HepG2 (cell line): Measurements from ENCODE around the gene SVOP. TPM values are rescaled to one million over a fixed set of nuclear protein-coding genes. Genes with fewer than 3 reads are reported as not detected.
A peak's percentile ranks its signal among the peaks of the same experiment; 100 is the strongest.

ENCODE experiments used
- BCL6 ChIP-seq: IDR thresholded peaks from 2 replicates; pipeline ENCODE4 v1.6.1; 2016; ENCODE audit warnings: missing genetic modification reagents, missing compliant biosample characterization
- DNMT3B ChIP-seq: conservative IDR thresholded peaks from 2 replicates; pipeline ENCODE4 v1.6.1; 2016; ENCODE audit warnings: missing biosample characterization, control low read depth
- E2F2 ChIP-seq: sonication (generic); formaldehyde crosslinking; IDR thresholded peaks from 2 replicates; pipeline ENCODE4 v1.4.0; 2020; ENCODE audit warnings: missing genetic modification reagents, borderline replicate concordance
- FOXK1 ChIP-seq: sonication (generic); formaldehyde crosslinking; IDR thresholded peaks from 2 replicates; pipeline ENCODE4 v1.4.0; 2020; ENCODE audit warnings: low read depth, missing genetic modification reagents, borderline replicate concordance
- ISL2 ChIP-seq: sonication (generic); formaldehyde crosslinking; IDR thresholded peaks from 2 replicates; pipeline ENCODE4 v1.5.0; 2020; ENCODE audit warnings: missing genetic modification reagents
- MLLT10 ChIP-seq: sonication (generic); formaldehyde crosslinking; IDR thresholded peaks from 2 replicates; pipeline ENCODE4 v1.4.0; 2020; ENCODE audit warnings: missing genetic modification reagents
- RCOR2 ChIP-seq: IDR thresholded peaks from 2 replicates; pipeline ENCODE4 v1.6.1; 2016; ENCODE audit warnings: missing biosample characterization, missing genetic modification reagents
- REXO4 ChIP-seq: sonication (generic); formaldehyde crosslinking; IDR thresholded peaks from 2 replicates; pipeline ENCODE4 v1.8.0; 2022; ENCODE audit warnings: missing genetic modification reagents, mild to moderate bottlenecking, borderline replicate concordance
- RFX3 ChIP-seq: IDR thresholded peaks from 2 replicates; pipeline ENCODE4 v1.6.1; 2016; ENCODE audit warnings: missing biosample characterization, missing genetic modification reagents
- SKI ChIP-seq: fragments of 450-650 bp; IDR thresholded peaks from one replicate; pipeline ENCODE4 v1.6.1; 2018; ENCODE audit warnings: mild to moderate bottlenecking; ENCODE audit not compliant: partially characterized antibody
- YEATS2 ChIP-seq: sonication (generic); formaldehyde crosslinking; IDR thresholded peaks from 2 replicates; pipeline ENCODE4 v1.4.0; 2020; ENCODE audit warnings: missing genetic modification reagents, borderline replicate concordance
- ZFP41 ChIP-seq: sonication (generic); formaldehyde crosslinking; IDR thresholded peaks from 2 replicates; pipeline ENCODE4 v1.4.0; 2020; ENCODE audit warnings: mild to moderate bottlenecking, missing genetic modification reagents, borderline replicate concordance
- ZKSCAN5 ChIP-seq: sonication (generic); formaldehyde crosslinking; IDR thresholded peaks from 2 replicates; pipeline ENCODE4 v1.5.1; 2020; ENCODE audit warnings: mild to moderate bottlenecking, missing genetic modification reagents
- ZNF18 ChIP-seq: sonication (generic); formaldehyde crosslinking; IDR thresholded peaks from 2 replicates; pipeline ENCODE4 v1.8.0; 2022; ENCODE audit warnings: mild to moderate bottlenecking, missing genetic modification reagents; ENCODE audit not compliant: insufficient replicate concordance
- ZNF251 ChIP-seq: sonication (generic); formaldehyde crosslinking; IDR thresholded peaks from 2 replicates; pipeline ENCODE4 v1.9.0; 2021; ENCODE audit warnings: mild to moderate bottlenecking, missing genetic modification reagents
- ZNF274 ChIP-seq: sonication (generic); formaldehyde crosslinking; IDR thresholded peaks from 2 replicates; pipeline ENCODE4 v1.5.1; 2020; ENCODE audit warnings: mild to moderate bottlenecking, missing genetic modification reagents
- ZNF33A ChIP-seq: sonication (generic); formaldehyde crosslinking; IDR thresholded peaks from 2 replicates; pipeline ENCODE4 v1.5.1; 2020; ENCODE audit warnings: missing genetic modification reagents, mild to moderate bottlenecking, moderate library complexity, borderline replicate concordance
- ZNF432 ChIP-seq: sonication (generic); formaldehyde crosslinking; IDR thresholded peaks from 2 replicates; pipeline ENCODE4 v1.5.0; 2020; ENCODE audit warnings: missing genetic modification reagents, mild to moderate bottlenecking, borderline replicate concordance
- ZNF44 ChIP-seq: sonication (generic); formaldehyde crosslinking; IDR thresholded peaks from 2 replicates; pipeline ENCODE4 v1.5.1; 2020; ENCODE audit warnings: mild to moderate bottlenecking, missing genetic modification reagents
- ZNF776 ChIP-seq: sonication (generic); formaldehyde crosslinking; IDR thresholded peaks from 2 replicates; pipeline ENCODE4 v1.4.0; 2020; ENCODE audit warnings: mild to moderate bottlenecking, missing genetic modification reagents
- ZNF800 ChIP-seq: sonication (generic); formaldehyde crosslinking; IDR thresholded peaks from 2 replicates; pipeline ENCODE4 v1.4.0; 2020; ENCODE audit warnings: missing genetic modification reagents
- ZUFSP ChIP-seq: sonication (generic); formaldehyde crosslinking; IDR thresholded peaks from 2 replicates; pipeline ENCODE4 v1.9.0; 2021; ENCODE audit warnings: missing genetic modification reagents, mild to moderate bottlenecking, borderline replicate concordance
- polyA plus RNA-seq, 8 experiments: library from polyadenylated mRNA; depleted of rRNA in 3 of 8; stranded (reverse) in 7 of 8; unstranded in 1 of 8; fragments of >200 nt; fragmentation: Illumina TruSeq in 4 of 8; extraction: Trizol in 4 of 8; gene quantifications; 2 replicates each; pipeline versions ENCODE4 v1.2.1 to v1.2.3, GENCODE V29; 2011 to 2016; ENCODE audit warnings: low read depth in 4 of 8, missing spikeins in 1 of 8, mixed read lengths in 1 of 8; ENCODE audit not compliant: insufficient read depth in 1 of 8
- total RNA-seq, 5 experiments: library from RNA; depleted of rRNA; stranded (reverse); fragments of >200 nt; fragmentation: Illumina TruSeq; extraction: Trizol; gene quantifications; 2 replicates each; pipeline ENCODE4 v1.2.3, GENCODE V29; 2016; ENCODE audit warnings: low read depth in 1 of 5

The SVOP gene
- total and polyA plus RNA-seq, 2 of the 13 experiments (the other 11 are each of a cell fraction or from before 2014, with no cell fraction given) = not detected

- TF ChIP-seq ZNF274 (CRISPR knock-in tag) = peak; percentile 67; the same call in 1 of the 2 replicates
- TF ChIP-seq ZNF251 (CRISPR knock-in tag) = no peak
- TF ChIP-seq ZUFSP (CRISPR knock-in tag) = no peak
- TF ChIP-seq RCOR2 (CRISPR knock-in tag) = 0 out of 2 replicates have a peak, but pooled peaks have one; percentile 28
- TF ChIP-seq MLLT10 (CRISPR knock-in tag) = no peak
- no peak for TF ChIP-seq REXO4
- TF ChIP-seq RFX3 (CRISPR knock-in tag) = peak; percentile 97
- peak; percentile 95; the same call in 1 of the 2 replicates for TF ChIP-seq ZNF44
- peak; percentile 98 for TF ChIP-seq YEATS2 (CRISPR knock-in tag)
- no peak for TF ChIP-seq ZNF432 (CRISPR knock-in tag)
- no peak for TF ChIP-seq ZNF800 (CRISPR knock-in tag)
- TF ChIP-seq SKI = peak; percentile 84
- TF ChIP-seq ZNF776 = no peak
- TF ChIP-seq ZKSCAN5 (CRISPR knock-in tag) = no peak
- peak; percentile 63; the same call in 1 of the 2 replicates for TF ChIP-seq E2F2 (CRISPR knock-in tag)
- TF ChIP-seq DNMT3B (CRISPR knock-in tag) = no peak
- TF ChIP-seq ISL2 (CRISPR knock-in tag) = peak; percentile 87
- TF ChIP-seq FOXK1 (CRISPR knock-in tag) = peak; percentile 94
- TF ChIP-seq ZNF18 = peak; percentile 41
- no peak for TF ChIP-seq ZFP41 (CRISPR knock-in tag)
- TF ChIP-seq ZNF33A (CRISPR knock-in tag) = 0 out of 2 replicates have a peak, but pooled peaks have one; percentile 71
- TF ChIP-seq BCL6 (CRISPR knock-in tag) = peak; percentile 69
These were observed 31.8 kb upstream of the SVOP start, which contains the start of gene USP30 (continued) for GRCh38 chr12:109052414-109053323.
